ENCODE data around the gene DHRS7. TPM values are rescaled to one million over a fixed set of nuclear protein-coding genes. Genes with fewer than 3 reads are reported as not detected.

DHRS7 gene
- total and polyA plus RNA-seq, 10 of the 15 experiments (the other 5 are each of a cell fraction or from before 2014, with no cell fraction given) = 55.0 to 99.8 (median 62.2) TPM

DNA sequence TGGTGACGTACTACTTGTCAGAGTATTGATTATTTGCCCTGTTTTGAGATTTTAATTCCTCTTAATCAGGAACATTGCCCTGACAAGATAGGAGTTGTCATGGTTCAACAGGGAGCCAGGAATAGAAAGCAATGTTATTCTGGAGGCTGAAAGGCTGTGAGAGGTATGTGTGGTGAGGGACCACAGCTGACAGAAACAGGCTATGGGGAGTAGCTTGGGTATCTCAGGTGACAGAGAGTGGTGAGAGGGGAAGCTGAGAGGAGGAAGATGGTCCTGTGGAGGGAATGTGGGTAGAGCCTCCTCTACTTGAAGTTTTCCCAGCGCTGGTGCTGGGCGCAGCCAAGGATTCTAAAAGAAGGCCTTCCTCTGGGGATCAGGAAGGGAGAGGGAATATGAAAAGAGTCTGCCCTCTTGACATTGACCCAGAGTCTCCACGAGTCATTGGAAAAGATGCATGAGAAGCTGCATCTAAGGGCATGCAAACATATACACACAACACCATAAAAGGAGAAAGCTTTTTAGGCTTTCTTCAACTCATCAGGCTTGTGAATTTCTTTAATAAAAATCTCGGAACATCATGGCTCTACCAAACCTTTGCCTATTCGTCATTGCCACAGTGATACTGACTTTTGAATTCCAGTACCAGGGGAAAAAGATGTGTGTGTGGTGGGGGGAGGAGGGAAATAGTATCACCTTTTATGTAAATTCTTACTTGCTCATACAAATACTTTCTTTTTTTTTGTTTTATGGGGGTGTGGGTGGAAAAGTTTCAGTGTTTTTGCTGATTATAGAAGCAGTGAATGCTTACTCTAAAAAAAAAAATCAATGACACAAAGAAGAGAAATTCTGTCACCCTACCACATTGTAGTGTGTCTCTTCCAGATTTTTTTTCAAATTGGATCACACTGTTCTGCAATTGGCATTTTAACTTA is 39.9 kb upstream of the DHRS7 start:
- Histone ChIP-seq H3K27me3 (replicated peaks in 1 of 2; ENCODE audit: control insufficient read depth in 2 of 2, insufficient read depth in 2 of 2, low read length in 1 of 2) (no peaks in the 10 kb centered on the region), H3K4me3 (0 out of 2 replicates have a peak overlapping the region, but pooled peaks have one; percentile 4), H3K4me1 (ENCODE audit: control insufficient read depth, insufficient read depth, low read length) (peaks cover 45% of the 10 kb centered on the region), H3K4me2 (ENCODE audit: control insufficient read depth, insufficient read depth) (peak overlapping the region; percentile 87), H3K36me3 (ENCODE audit: control insufficient read depth in 2 of 2, insufficient read depth in 2 of 2, low read length in 1 of 2) (no peaks in the 10 kb centered on the region), H3K9me3 (replicated peaks; ENCODE audit: control insufficient read depth, insufficient read depth, low read length) (peaks cover under 1% of the 10 kb centered on the region), H3K9ac (ENCODE audit: control insufficient read depth, insufficient read depth, low read length) (peak overlapping the region; percentile 50), H2AFZ (ENCODE audit: control insufficient read depth, low read depth, low read length) (peak overlapping the region; percentile 49), H3K79me2 (ENCODE audit: control insufficient read depth, insufficient read depth, low read length) (no peaks in the 10 kb centered on the region; the same call in 1 of the 2 replicates), H3K27ac (ENCODE audit: control insufficient read depth, insufficient read depth) (peak overlapping the region; percentile 91), H4K20me1 (ENCODE audit: control insufficient read depth, insufficient read depth) (no peaks in the 10 kb centered on the region)
- intact Hi-C loops (cut with micrococcal nuclease; ENCODE audit: unreplicated experiment) = loop anchor here (1.0 to 5.0 kb wide), 2 partner anchors 7 to 113 kb away; partner anchors contain the start of gene PCNX4
- BruUV-seq (replicated peaks) = no TSS peak
- FAIRE-seq (peak; percentile 68), ATAC-seq (peak; percentile 65), DNase-seq (ENCODE audit: low read depth, low spot score) (peak; percentile 70)
- POLR2A ChIA-PET = interaction anchor here (0.6 to 19.5 kb wide), 10 partner anchors 10 to 352 kb away, joined by 3 to 251 read pairs (median 5); partner anchors contain the start of gene PPM1A
- SMC1A ChIA-PET (ENCODE audit: uncharacterized antibody, unreplicated experiment) = interaction anchor here (0.7 to 17.6 kb wide), 16 partner anchors 9 to 241 kb away, joined by 3 to 303 read pairs (median 5); partner anchors contain the start of gene PPM1A
- CTCF ChIA-PET = interaction anchor here (0.6 to 5.5 kb wide), 17 partner anchors 7 to 146 kb away, joined by 3 to 42 read pairs (median 7); partner anchors contain the start of gene PPM1A
- in situ Hi-C loops (cut with MboI) = no loop called here
- RAD21 ChIA-PET (ENCODE audit: unreplicated experiment) = interaction anchor here (0.6 to 15.8 kb wide), 15 partner anchors 9 to 1183 kb away, joined by 3 to 446 read pairs (median 14); partner anchors contain the start of genes DHRS7 and PPM1A
- WGBS (ENCODE audit: insufficient coverage, insufficient replicate concordance, low lambda C conversion rate, missing lambda C conversion rate) = 2% methylated on average over 6 of the region's 6 CpGs
- TF ChIP-seq POLR2A (IDR thresholded peaks at IDR 0.05; ENCODE audit: low read depth, low read length) = peak; percentile 68
- TF ChIP-seq NR2F1 (conservative IDR thresholded peaks at IDR 0.05) = peak; percentile 44
- no peak for TF ChIP-seq TAF1 (IDR thresholded peaks at IDR 0.05; ENCODE audit: borderline replicate concordance, low read depth, low read length)
- TF ChIP-seq SMC3 (IDR thresholded peaks at IDR 0.05; ENCODE audit: borderline replicate concordance, low read length) = no peak
- TF ChIP-seq, protein P1, sequence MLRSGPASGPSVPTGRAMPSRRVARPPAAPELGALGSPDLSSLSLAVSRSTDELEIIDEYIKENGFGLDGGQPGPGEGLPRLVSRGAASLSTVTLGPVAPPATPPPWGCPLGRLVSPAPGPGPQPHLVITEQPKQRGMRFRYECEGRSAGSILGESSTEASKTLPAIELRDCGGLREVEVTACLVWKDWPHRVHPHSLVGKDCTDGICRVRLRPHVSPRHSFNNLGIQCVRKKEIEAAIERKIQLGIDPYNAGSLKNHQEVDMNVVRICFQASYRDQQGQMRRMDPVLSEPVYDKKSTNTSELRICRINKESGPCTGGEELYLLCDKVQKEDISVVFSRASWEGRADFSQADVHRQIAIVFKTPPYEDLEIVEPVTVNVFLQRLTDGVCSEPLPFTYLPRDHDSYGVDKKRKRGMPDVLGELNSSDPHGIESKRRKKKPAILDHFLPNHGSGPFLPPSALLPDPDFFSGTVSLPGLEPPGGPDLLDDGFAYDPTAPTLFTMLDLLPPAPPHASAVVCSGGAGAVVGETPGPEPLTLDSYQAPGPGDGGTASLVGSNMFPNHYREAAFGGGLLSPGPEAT (IDR thresholded peaks at IDR 0.05; ENCODE audit: low read depth) = 0 out of 2 replicates have a peak, but pooled peaks have one; percentile 61
- TF ChIP-seq MEF2A (IDR thresholded peaks at IDR 0.05; ENCODE audit: insufficient read depth, low read depth, low read length) = peak; percentile 83
- TF ChIP-seq, protein P2, sequence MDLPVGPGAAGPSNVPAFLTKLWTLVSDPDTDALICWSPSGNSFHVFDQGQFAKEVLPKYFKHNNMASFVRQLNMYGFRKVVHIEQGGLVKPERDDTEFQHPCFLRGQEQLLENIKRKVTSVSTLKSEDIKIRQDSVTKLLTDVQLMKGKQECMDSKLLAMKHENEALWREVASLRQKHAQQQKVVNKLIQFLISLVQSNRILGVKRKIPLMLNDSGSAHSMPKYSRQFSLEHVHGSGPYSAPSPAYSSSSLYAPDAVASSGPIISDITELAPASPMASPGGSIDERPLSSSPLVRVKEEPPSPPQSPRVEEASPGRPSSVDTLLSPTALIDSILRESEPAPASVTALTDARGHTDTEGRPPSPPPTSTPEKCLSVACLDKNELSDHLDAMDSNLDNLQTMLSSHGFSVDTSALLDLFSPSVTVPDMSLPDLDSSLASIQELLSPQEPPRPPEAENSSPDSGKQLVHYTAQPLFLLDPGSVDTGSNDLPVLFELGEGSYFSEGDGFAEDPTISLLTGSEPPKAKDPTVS (IDR thresholded peaks at IDR 0.05; ENCODE audit: low read depth, low read length) = no peak
- TF ChIP-seq RAD21 (IDR thresholded peaks at IDR 0.05; ENCODE audit: insufficient read depth, low read depth, low read length) = no peak
- peak; percentile 62 for TF ChIP-seq TBL1XR1 (IDR thresholded peaks at IDR 0.05; ENCODE audit: low read depth, low read length)
- TF ChIP-seq JUNB (IDR thresholded peaks at IDR 0.05) = peak; percentile 48
- TF ChIP-seq, protein P3, sequence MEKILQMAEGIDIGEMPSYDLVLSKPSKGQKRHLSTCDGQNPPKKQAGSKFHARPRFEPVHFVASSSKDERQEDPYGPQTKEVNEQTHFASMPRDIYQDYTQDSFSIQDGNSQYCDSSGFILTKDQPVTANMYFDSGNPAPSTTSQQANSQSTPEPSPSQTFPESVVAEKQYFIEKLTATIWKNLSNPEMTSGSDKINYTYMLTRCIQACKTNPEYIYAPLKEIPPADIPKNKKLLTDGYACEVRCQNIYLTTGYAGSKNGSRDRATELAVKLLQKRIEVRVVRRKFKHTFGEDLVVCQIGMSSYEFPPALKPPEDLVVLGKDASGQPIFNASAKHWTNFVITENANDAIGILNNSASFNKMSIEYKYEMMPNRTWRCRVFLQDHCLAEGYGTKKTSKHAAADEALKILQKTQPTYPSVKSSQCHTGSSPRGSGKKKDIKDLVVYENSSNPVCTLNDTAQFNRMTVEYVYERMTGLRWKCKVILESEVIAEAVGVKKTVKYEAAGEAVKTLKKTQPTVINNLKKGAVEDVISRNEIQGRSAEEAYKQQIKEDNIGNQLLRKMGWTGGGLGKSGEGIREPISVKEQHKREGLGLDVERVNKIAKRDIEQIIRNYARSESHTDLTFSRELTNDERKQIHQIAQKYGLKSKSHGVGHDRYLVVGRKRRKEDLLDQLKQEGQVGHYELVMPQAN (conservative IDR thresholded peaks at IDR 0.05) = no peak
- no peak for TF ChIP-seq RELA (IDR thresholded peaks at IDR 0.05; ENCODE audit: borderline replicate concordance, partially characterized antibody)
- peak; percentile 67; the same call in 1 of the 2 replicates for TF ChIP-seq FOXM1 (IDR thresholded peaks at IDR 0.05; ENCODE audit: low read depth, low read length)
- TF ChIP-seq, protein P4, sequence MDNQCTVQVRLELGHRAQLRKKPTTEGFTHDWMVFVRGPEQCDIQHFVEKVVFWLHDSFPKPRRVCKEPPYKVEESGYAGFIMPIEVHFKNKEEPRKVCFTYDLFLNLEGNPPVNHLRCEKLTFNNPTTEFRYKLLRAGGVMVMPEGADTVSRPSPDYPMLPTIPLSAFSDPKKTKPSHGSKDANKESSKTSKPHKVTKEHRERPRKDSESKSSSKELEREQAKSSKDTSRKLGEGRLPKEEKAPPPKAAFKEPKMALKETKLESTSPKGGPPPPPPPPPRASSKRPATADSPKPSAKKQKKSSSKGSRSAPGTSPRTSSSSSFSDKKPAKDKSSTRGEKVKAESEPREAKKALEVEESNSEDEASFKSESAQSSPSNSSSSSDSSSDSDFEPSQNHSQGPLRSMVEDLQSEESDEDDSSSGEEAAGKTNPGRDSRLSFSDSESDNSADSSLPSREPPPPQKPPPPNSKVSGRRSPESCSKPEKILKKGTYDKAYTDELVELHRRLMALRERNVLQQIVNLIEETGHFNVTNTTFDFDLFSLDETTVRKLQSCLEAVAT (IDR thresholded peaks at IDR 0.05) = peak; percentile 59; the same call in 1 of the 2 replicates
- TF ChIP-seq ZNF384 (IDR thresholded peaks at IDR 0.05; ENCODE audit: borderline replicate concordance, low read depth, low read length) = peak; percentile 92

Measured in GM12878 (cell line).